Activated CD8-positive, alpha-beta memory T cell treated with anti-CD3 and anti-CD28 coated beads, Interleukin-2, amount 50 U/mL, for 24 hours (primary cell): ENCODE results near the gene FRMD5.

Source experiments
- DNase-seq: peaks from one replicate; pipeline ENCODE4 v3.0.0-alpha.2; 2020; ENCODE audit errors: extremely low read depth

The FRMD5 gene

DNA sequence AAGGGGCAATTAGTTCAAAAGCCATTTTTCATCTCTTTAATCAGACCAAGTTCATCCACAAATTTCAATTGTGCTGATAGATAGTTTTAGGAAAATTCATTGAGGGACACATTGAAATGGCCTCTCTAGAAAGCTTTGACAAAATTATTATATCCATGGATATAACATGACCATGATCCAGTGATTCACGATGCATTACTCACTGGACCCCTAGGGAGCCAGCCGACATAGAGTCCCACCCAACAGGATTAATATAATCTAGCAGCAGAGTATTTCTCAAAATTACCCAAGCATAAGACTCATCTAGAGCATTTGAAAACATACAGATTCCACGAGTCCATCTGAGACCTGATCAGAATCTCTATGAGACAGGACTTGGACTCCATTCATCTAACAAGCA, 100.3 kb downstream of the FRMD5 start:
- DNase-seq: no peak

DNA sequence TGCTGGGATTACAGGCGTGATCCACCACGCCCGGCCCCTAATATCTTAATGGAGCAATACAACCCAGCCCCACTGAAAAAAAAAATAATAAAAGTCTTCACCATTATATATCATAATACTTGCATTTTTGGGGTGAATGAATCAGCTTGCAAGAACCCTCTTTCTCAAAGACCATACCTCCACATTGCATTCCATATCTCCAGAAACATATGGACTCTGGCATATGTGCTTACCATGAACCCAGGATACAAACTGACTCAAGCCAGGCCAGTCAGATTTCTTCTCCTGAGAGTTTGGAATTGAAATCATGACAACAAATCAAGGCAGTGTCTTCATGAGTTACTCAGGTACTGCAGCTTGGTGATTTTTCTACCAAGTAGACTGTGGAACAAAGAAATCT, 101.2 kb downstream of the FRMD5 start:
- DNase-seq: no peak

DNA sequence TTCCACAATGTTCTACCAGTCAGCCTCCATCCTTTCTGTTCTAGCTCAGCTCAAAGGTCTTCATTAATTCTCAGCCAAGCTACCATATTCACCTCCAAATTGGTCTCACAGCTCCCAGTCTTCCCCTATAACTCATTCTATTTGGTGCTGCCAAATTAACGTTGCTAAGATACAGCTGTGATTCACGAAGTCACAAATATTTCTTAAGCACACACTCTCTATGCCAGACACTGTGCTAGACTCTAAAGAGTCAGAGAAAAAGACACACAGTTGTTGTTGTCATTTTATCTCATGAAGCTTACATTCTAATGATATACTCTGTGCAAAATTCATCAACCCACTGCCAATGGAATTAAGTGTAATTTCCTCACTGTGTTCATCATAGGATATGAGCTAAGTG, 102.8 kb downstream of the FRMD5 start:
- no peak for DNase-seq

DNA sequence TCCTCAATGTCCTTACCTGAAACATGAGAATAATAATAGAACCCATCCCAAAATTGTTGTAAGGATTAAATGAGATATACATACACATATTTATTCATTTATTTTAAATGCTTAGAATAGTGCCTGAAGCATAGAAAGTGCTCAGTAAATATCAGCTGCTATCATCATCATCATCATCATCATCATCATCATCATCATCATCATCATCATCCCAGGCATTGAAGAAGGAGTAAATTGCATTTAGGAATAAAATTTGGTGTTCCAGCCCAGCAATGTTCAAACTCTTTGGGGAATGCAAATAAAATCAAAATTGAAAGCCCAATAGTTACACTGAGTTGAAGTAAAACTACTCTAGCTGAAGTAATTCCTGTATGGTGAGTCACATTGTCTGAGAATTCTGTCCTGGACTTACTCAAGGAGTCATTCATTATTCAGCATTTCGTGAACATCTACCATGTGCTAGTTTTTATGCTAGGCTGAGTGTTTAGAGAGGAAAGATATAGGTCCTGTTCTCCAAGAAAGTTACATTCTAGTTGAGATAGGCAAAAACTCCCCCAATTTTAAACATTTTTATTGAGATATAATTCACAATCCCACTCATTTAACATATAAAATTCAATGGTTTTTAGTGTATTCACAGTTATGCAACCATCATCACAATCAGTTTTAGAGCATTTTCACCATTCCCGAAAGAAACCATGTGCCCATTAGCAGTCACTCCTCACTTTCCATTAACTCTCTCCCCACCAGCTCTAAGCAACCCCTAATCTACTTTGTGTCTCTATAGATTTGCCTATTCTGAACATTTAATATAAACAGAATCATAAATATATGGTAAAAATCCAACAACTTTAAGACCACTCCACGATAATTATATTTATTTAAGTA, 107.2 kb downstream of the FRMD5 start:
- DNase-seq: no peak

DNA sequence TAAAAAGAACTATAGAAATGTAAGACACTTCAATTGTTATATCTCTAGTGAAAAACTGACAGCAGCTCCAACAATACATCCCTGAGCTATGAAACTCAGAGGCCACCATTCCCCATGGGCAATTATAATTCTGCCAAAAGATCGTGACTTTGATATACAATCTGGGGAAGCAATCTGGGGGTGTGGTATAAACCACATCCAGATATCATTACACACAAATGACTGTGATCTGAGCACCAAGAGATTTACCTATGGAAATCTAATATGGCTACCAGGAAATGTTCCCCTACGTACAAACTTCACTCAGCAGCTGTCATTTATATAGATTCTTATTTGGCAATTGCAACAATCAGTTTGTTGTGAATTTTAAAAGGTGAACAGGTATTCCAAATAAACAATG, 110.3 kb downstream of the FRMD5 start:
- no peak for DNase-seq

DNA sequence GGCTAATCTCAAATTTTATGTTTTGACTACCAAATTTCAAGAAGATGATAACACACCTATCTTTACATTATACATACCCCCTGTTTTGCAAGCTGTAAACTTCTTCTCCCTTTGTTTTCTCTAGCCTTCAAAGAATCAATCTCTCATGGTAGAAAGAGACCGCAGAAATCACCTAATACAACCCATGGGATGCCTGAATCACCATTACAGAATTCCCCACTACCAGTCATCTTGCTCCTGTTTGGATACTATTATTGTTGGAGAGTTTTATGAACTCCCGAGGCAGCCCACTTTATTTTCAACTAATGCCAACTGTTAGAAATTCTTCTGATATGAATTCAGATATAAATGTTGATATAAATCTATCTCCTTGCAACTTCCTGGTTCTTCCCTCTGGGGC, 110.9 kb downstream of the FRMD5 start:
- DNase-seq: no peak

DNA sequence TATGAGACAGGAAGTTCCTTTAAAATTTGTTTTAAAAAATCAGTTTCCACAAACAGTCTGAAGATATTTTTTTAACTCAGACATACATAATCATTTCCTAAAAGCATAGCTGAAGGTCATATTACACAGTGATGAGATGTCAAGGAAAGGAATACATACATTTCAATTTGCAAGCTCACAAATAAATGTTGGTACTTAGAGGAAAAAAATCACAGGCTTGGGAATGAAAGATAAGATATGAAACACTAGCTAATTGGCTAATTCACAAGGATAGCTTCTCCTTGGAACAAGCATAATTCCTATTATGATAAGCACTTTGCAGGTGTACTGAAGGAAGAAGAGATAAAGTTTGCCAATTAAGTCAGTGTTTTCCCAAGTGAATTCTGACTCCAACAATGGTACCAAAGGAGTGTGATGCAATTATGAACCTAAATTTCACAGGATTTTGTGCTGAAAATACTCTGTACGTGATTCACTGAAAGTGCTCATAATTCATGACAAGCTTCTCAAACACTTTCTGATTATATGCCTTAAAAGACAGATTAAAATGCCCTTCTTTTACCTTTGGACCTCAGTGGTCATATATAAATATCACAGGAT, 112.4 kb downstream of the FRMD5 start:
- no peak for DNase-seq

DNA sequence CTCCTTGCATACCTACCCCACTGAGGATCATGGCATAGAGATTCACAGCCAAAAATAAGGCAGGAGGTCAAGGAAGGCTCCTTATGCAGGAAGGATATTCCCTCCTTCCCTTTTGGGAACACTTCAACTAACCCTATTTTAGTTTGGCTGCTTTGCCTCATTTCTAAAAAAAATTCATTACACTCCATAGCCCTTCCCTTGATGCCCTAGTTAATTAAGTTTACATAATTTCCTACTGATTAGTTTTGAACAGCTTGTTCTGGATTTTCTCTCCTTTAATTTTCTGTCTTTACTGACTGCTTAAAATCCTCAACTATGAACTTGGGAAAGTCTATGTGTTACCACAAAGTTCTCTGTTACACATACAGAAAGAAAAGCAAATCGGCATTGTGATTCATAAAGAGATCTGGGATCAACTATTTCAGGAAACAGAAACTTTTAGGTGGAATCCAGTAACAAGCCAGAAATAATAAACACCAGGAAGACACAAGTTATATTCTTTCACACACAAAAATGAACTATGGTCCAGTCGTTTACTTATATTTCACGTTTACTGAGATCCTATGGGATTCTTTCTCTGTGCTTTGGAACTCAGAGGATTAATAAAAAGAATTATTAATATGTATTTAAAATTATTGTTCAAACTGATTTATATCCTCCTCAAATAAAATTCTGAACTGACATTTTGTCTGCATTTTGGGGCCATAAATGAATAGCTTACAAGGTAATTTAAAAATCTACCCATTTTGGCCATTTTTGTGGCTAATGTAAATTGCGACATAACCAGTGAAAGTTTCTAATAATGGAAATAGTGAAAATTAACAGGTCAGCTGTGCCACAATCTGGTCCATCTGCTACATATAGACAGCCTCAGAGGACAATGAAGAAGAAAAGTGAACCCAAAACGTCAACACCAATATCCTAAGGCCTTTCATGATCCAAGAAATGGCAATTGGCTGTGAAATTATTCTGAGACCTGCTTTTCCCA, 113.8 kb downstream of the FRMD5 start:
- no peak for DNase-seq

DNA sequence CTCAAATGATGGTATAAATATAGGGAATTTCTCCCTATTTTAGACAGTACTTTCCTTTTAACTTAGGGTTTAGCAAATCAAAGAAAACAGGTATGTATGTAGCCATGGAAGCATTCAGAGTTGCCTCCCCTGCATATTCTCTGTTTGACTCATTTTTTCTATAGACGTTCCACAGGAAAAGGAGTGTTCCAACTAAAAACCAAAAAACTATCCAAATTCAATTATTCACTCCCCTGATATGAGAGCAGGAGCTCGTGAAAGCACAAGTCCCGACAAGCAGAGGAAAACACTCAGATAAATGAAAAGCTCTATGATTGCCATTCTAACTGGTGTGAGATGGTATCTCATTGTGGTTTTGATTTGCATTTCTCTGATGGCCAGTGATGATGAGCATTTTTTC, 119.5 kb downstream of the FRMD5 start:
- DNase-seq: no peak

DNA sequence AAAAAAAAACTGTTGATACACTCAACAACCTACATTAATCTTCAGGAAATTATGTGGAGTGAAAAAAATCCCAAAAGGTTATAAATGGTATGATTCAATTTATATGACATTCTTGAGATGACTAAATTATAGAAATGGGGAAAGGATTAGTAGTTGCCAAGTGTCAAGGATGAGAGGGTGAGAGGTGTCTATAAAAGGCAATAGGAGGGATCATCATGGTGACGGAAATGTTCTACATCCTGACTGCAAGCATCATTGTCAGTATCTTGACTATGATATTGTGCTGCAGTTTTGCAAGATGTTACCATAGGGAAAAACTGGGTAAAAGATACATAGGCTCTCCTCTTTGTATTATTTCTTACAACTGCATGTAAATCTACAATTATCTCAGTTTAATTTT, 125.6 kb downstream of the FRMD5 start:
- DNase-seq: no peak

DNA sequence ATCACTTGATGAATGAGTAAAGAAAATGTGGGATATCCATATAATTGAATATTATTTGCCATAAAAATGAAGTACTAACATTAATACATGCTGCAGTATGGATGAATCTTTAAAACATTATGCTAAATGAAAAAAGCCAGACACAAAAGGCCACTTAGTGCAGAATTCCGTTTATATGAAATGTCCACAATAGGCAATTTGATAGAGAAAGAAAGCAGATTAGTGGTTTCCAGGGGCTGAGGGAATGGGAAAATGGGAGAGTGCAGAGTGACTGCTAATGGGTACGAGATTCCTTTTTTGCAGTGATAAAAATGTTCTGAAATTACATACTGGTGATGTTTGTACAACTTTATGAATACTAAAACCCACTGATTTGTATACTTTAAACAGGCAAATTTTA, 126.7 kb downstream of the FRMD5 start:
- DNase-seq: no peak

DNA sequence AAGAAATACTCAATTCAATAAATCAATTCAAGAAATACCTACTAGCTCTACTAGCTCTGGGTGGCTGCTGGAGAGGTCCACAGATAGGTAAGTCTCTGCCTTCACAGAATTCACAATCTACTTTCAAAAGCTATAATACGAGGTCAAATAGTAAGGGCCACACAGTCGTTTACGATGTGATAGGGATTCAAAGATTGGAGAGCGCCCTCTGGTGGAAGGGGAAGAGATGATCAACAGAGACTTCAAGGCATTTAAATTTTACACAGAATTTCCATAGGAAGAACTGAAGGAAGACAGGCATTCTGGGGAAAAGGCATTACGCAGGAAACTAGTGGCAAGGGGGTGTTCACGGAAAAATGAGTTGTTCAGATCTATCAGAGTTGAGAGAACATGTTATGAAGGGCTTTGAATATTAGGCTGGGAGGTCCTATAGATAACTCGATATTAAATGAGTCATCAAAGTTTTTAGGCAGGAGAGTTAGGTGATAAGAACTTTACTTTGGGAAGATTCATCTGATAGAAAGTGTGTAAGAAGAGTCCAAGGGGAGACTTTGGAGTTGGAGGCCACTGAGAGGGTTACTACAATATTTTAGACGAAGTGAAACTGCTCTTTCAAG, 128.8 kb downstream of the FRMD5 start:
- peak; percentile 20 for DNase-seq

DNA sequence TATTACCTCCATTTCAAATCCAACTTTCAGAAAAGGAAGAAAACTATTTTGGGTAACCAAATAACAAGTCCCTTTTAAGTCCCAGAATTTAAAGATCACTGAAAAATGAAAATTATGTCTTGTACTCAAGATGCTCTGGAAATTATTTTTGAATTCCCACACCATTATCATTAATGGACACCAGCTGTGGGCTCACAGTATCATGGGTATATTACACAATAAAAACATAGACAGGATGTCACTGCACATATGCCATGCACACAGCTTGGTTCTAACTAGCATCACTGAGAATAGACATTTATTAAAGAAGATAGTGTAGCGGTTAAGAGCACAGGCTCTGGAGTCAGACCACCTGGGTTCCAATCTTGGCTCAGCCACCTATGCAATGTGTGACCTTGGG, 130.4 kb downstream of the FRMD5 start:
- DNase-seq: no peak

DNA sequence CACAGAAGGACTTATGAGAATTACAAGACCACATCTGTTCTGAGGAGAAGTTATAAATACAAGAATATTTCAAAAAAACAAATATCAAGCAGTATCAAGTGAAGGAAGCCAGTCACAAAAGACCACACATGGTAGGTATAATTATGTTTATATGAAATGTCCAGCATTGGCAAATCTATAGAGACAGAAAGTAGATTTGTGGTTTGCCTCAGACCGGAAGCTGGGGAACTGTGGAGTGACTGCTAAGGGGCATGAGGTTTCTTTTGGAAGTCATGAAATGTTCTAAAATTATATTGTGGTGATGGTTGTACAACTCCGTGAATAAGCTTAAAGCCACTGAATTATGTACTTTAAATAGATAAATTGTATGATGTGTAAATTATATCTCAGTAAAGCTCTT, 136.9 kb downstream of the FRMD5 start:
- no peak for DNase-seq

DNA sequence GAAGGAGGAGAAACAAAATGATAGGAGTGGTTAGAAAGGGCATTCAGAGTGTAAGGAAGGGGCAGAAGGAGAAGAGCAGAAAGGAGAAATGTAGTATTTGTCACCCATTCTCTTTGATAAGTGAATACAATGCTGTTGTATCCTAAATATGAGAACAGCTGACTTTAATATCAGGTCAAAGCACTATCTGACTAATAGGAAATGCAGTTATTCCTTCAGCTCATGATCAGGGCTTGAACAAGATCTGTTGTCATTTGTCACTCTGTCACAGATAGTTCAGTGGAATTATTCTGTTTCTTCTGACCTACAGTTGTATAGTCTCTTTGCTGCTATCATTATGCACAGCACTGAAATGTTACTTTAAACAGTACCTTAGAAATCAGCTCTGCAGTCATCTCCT, 149.4 kb downstream of the FRMD5 start:
- DNase-seq: no peak

DNA sequence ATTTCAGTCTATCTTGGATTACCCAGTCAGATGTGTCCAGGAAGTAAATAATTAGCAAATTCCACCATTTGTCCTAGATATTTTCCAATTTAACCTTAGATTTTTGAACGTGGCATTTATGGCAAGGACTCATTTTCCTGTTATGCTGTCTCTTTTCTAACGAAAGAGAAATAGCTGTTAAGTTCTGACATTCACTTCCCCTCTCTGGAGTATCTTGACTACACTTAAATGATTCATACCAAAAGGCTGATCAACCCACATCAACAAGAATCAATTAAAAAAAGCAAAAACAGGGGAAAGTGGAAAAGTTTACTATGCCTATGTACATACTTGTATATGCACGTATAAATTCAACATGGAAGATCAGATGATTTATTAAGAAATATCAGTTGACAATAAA, 149.9 kb downstream of the FRMD5 start:
- DNase-seq: no peak

DNA sequence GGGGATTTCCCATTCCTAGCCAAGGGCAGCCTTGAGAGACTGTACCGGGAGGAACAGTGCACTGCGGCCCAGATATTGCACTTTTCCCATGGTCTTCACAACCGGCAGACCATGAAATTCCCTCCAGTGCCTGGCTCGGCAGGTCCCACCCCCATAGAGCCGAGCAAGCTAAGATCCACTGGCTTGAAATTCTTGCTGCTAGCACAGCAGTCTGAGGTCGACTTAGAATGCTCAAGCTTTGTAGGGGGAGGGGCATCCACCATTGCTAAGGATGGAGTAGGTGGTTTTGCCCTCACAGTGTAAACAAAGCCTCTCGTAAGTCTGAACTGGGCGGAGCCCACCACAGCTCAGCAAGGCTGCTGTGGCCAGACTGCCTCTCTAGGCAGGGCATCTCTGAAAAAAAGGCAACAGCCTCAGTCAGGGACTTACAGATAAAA, 156.3 kb downstream of the FRMD5 start:
- DNase-seq: no peak

DNA sequence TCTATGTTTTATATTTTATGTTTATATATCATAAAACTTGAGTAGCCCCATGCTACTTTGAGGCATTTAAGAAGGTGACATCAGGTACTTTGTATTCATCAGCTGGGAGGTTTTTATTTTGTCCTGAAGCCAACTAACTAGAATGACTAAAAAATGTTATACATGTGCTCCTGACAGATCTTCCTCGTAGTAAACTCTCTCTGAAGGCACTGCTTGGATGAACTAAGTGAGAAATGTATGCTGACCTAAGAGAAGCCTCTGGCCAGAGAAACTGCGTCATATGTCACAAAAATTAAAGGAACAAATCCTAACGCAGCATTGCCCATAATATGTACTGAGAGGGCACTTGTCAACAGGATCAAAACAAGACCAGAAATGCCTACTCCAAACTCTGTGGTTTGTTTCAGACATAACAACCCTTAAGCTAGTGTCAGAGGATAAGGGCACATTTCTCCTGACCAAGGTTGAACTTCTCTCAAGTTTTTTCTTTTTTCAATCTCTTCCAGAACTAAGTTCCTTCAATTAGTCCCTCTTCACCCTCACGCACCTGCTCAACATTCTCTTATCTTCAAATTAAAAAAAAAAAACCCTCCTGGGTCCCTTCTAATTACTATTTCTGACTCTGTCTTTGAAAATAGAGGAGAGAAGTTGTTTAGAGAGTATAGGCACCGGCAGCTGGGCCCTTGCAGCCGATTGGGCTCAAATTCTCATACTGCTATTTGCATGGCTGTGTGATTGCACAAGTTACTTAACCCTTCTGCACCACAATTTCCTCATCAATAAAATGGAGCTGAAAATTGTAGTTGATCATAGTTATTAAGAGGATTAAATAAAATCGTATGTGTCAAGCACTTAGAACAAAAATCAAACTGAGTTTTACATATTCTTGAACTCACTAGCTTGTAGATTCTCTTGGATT, 159.0 kb downstream of the FRMD5 start:
- no peak for DNase-seq

DNA sequence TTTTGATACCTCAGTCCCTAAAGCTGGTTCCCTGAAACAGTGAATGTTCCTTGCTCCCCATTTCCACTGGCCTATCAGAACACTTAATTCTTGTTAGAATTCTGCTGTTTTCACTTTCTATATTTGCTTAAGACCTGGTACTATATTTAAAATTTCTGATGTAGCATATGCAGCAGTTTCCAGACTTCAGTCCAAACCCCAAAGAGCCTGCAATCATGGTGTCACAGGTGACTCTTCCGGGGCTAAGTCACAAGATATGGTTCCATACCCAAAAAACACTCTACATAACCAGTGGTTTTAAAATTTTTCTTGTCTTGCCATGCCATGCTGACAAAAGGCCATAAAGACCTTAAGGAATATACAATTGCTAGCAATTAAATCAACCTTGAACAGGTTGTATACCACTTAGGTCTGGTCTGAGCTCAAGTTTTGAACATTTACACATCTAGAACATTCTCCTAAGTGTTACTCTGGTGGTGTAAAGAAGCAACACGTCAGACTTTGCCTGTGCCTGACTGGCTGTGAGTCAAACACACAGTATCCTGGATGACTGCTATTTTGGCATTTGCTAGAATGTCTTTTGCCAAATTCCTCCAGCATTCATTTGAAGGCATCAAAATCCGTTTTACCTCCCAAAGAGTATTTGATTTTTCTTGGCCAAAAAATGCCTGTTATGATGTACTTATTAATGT, 160.0 kb downstream of the FRMD5 start:
- no peak for DNase-seq

DNA sequence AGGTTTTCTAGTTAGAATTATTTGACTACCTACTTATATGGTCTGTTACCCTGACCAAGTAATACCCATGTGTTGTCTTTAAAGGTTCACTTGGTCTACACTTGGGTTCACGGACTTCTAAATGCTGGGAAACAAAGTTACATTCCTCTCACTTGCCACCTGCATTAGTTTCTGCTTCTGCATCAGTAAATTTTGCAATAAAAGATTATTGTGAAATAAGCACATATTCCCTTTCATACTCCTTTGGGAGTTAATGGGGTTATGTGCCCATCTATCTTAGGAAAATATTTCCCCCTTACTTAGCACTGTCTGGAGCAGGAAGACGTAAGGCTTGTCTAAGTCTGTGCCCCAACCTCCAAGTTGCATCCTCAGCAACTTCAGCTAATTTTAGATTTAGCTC, 160.7 kb downstream of the FRMD5 start:
- no peak for DNase-seq
